CD4-positive, alpha-beta T cell treated with Interferon alpha-2 for 1 hour (primary cell): ENCODE measurements around the gene FOXJ1.

Experiments used
- DNase-seq, 2 donors: peaks; one replicate each; pipeline ENCODE4 v3.0.0-alpha.2; 2020 to 2022

The FOXJ1 gene

GRCh38 chr17:76160896-76161528 is 20.0 kb upstream of the FOXJ1 start:
- no peak for DNase-seq

- DNase-seq: no peak
Measured at GRCh38 chr17:76159157-76159556, 18.1 kb upstream of the FOXJ1 start.

GRCh38 chr17:76157759-76158158 is 16.7 kb upstream of the FOXJ1 start:
- no peak for DNase-seq

- no peak for DNase-seq
Measured at GRCh38 chr17:76156662-76156991, 15.6 kb upstream of the FOXJ1 start.

GRCh38 chr17:76155988-76156661 is 15.1 kb upstream of the FOXJ1 start:
- no peak for DNase-seq

GRCh38 chr17:76154936-76155845 is 14.1 kb upstream of the FOXJ1 start:
- DNase-seq: no peak

GRCh38 chr17:76154292-76154691 is 13.2 kb upstream of the FOXJ1 start:
- DNase-seq: no peak

GRCh38 chr17:76153640-76154039 is 12.6 kb upstream of the FOXJ1 start:
- DNase-seq: no peak

- DNase-seq: no peak
Measured at GRCh38 chr17:76153202-76153601, 12.2 kb upstream of the FOXJ1 start.

- DNase-seq: no peak
Measured at GRCh38 chr17:76152591-76152990, 11.5 kb upstream of the FOXJ1 start.

GRCh38 chr17:76151896-76152454 is 10.9 kb upstream of the FOXJ1 start:
- peak in 1 of 2 donors; percentile 39 for DNase-seq

- DNase-seq: no peak
Measured at GRCh38 chr17:76150712-76151622, 9.9 kb upstream of the FOXJ1 start.

GRCh38 chr17:76149214-76149613 is 8.2 kb upstream of the FOXJ1 start:
- DNase-seq: no peak

GRCh38 chr17:76148015-76148326 is 6.9 kb upstream of the FOXJ1 start:
- DNase-seq: no peak

- no peak for DNase-seq
Measured at GRCh38 chr17:76147211-76148014, 6.4 kb upstream of the FOXJ1 start.

- DNase-seq: no peak
Measured at GRCh38 chr17:76146053-76146851, 5.2 kb upstream of the FOXJ1 start.

- peak; percentile 50 to 66 for DNase-seq
Measured at GRCh38 chr17:76145231-76146052, 4.4 kb upstream of the FOXJ1 start.

GRCh38 chr17:76142585-76143041 is 1.6 kb upstream of the FOXJ1 start:
- DNase-seq: no peak

GRCh38 chr17:76142039-76142584 is 1.1 kb upstream of the FOXJ1 start:
- DNase-seq: no peak
